SK-N-SH (cell line): ENCODE measurements around the gene PHKG2. TPM values are rescaled to one million over a fixed set of nuclear protein-coding genes. Genes with fewer than 3 reads are reported as not detected.

Experiments
- CTCF ChIA-PET: fragments of 300-600, 350-600 bp; formaldehyde crosslinking; extraction: SDS; loops from one replicate; lab custom pipeline; 2021; lab: Yijun Ruan, JAX
- POLR2A ChIA-PET: fragments of 350-600 bp; sonication (Branson Sonifier 250); formaldehyde crosslinking; extraction: SDS; loops from one replicate; lab custom pipeline; 2020; ENCODE audit warnings: antibody characterized with exemption, inconsistent platforms; lab: Yijun Ruan, JAX
- DNase-seq: peaks from one replicate; pipeline ENCODE4 v3.0.0; 2012
- H2AFZ ChIP-seq: fragments of 200-600 bp; sonication (generic); 2 replicates; pipeline ENCODE4 v1.8.1; 2016; ENCODE audit warnings: antibody characterized with exemption, mild to moderate bottlenecking, low read depth
- H3F3A ChIP-seq: fragments of 200-600 bp; sonication (generic); replicated peaks from 2 replicates; pipeline ENCODE3; 2016; ENCODE audit warnings: antibody characterized with exemption, mild to moderate bottlenecking; ENCODE audit not compliant: insufficient read depth
- H3K27ac ChIP-seq, 2 experiments: fragments of 200-500 bp in 1 of 2; fragments of 200-600 bp in 1 of 2; sonication (Bioruptor generic) in 1 of 2; sonication (generic), shearing (Covaris generic) in 1 of 2; 2 replicates each; pipeline versions ENCODE4 v1.5.1 to v1.6.1; 2014 to 2016; ENCODE audit warnings: low read depth in 2 of 2, inconsistent platforms in 1 of 2, low read length in 1 of 2, mild to moderate bottlenecking in 1 of 2, mixed read lengths in 1 of 2
- H3K27me3 ChIP-seq: fragments of 200-600 bp; sonication (generic), shearing (Covaris generic); 2 replicates; pipeline ENCODE4 v1.6.1; 2016; ENCODE audit warnings: mixed run types; ENCODE audit not compliant: insufficient read depth
- H3K36me3 ChIP-seq, 2 experiments: fragments of 200-500 bp in 1 of 2; fragments of 200-600 bp in 1 of 2; sonication (Bioruptor generic) in 1 of 2; sonication (generic) in 1 of 2; replicated peaks in 1 of 2; 2 replicates each; pipeline versions ENCODE3 to v1.5.1; 2014 to 2016; ENCODE audit warnings: low read length in 1 of 2, mild to moderate bottlenecking in 1 of 2; ENCODE audit not compliant: insufficient read depth in 2 of 2, control insufficient read depth in 1 of 2
- H3K4me1 ChIP-seq, 2 experiments: fragments of 200-500 bp in 1 of 2; fragments of 200-600 bp in 1 of 2; sonication (Bioruptor generic) in 1 of 2; sonication (generic), shearing (Covaris generic) in 1 of 2; 2 replicates each; pipeline versions ENCODE4 v1.5.1 to v1.6.1; 2014 to 2016; ENCODE audit warnings: low read depth in 1 of 2, low read length in 1 of 2, mixed run types in 1 of 2; ENCODE audit not compliant: insufficient read depth in 2 of 2, control insufficient read depth in 1 of 2
- H3K4me2 ChIP-seq: fragments of 200-600 bp; sonication (generic), shearing (Covaris generic); 2 replicates; pipeline ENCODE4 v1.6.1; 2017; ENCODE audit warnings: mixed run types
- H3K4me3 ChIP-seq, 2 experiments: fragments of 200-500 bp in 1 of 2; fragments of 200-600 bp in 1 of 2; sonication (Bioruptor generic) in 1 of 2; sonication (generic), shearing (Covaris generic) in 1 of 2; 2 replicates each; pipeline versions ENCODE4 v1.5.1 to v1.8.1; 2014 to 2016; ENCODE audit warnings: low read depth in 2 of 2, inconsistent platforms in 1 of 2, low read length in 1 of 2, mild to moderate bottlenecking in 1 of 2, mixed read lengths in 1 of 2, moderate library complexity in 1 of 2
- H3K79me2 ChIP-seq: fragments of 200-600 bp; sonication (generic); 2 replicates; pipeline ENCODE4 v1.8.1; 2017; ENCODE audit warnings: mild to moderate bottlenecking; ENCODE audit not compliant: insufficient read depth
- H3K9ac ChIP-seq: fragments of 200-600 bp; sonication (generic); 2 replicates; pipeline ENCODE4 v1.6.1; 2017; ENCODE audit warnings: mixed run types
- H3K9me2 ChIP-seq: fragments of 200-600 bp; sonication (generic); 2 replicates; pipeline ENCODE4 v1.6.1; 2017; ENCODE audit warnings: mixed run types
- H3K9me3 ChIP-seq: fragments of 200-600 bp; sonication (generic); 2 replicates; pipeline ENCODE4 v1.6.1; 2017; ENCODE audit warnings: mixed run types, mild to moderate bottlenecking, moderate library complexity
- H4K20me1 ChIP-seq: fragments of 200-600 bp; sonication (generic); 2 replicates; pipeline ENCODE4 v1.6.1; 2017; ENCODE audit warnings: mild to moderate bottlenecking, mixed run types; ENCODE audit not compliant: insufficient read depth
- EZH2phosphoT487 ChIP-seq: fragments of 200-600 bp; sonication (generic); IDR thresholded peaks from 2 replicates; pipeline ENCODE4 v1.6.1; 2017; ENCODE audit warnings: low read depth, mixed run types, mild to moderate bottlenecking, antibody characterized with exemption, moderate library complexity, borderline replicate concordance
- FOSL2 ChIP-seq: IDR thresholded peaks from 2 replicates; pipeline ENCODE4 v1.4.0; 2012; ENCODE audit warnings: low read depth, mild to moderate bottlenecking, moderate library complexity, borderline replicate concordance
- GABPA ChIP-seq: IDR thresholded peaks from 2 replicates; pipeline ENCODE4 v1.4.0; 2012; ENCODE audit warnings: low read depth, mild to moderate bottlenecking
- GATA2 ChIP-seq: sonication (generic); formaldehyde crosslinking; IDR thresholded peaks from 2 replicates; pipeline ENCODE4 v1.5.0; 2020; ENCODE audit warnings: mild to moderate bottlenecking, missing genetic modification reagents
- JUND ChIP-seq: IDR thresholded peaks from 2 replicates; pipeline ENCODE4 v1.4.0; 2012
- MEF2A ChIP-seq: IDR thresholded peaks from 2 replicates; pipeline ENCODE4 v1.4.0; 2012; ENCODE audit warnings: low read depth, borderline replicate concordance
- POLR2AphosphoS5 ChIP-seq: IDR thresholded peaks from 2 replicates; pipeline ENCODE4 v1.6.1; 2012; ENCODE audit warnings: low read depth, low read length
- RCOR1 ChIP-seq: fragments of 150-350 bp; IDR thresholded peaks from 2 replicates; pipeline ENCODE4 v1.6.1; 2017; ENCODE audit warnings: antibody characterized with exemption, low read length
- RFX5 ChIP-seq: IDR thresholded peaks from 2 replicates; pipeline ENCODE4 v1.6.1; 2012; ENCODE audit warnings: mild to moderate bottlenecking, improper control_type of control experiment, low read length
- SIN3A ChIP-seq: IDR thresholded peaks from 2 replicates; pipeline ENCODE4 v1.6.1; 2012; ENCODE audit warnings: low read depth, mild to moderate bottlenecking, low read length, moderate library complexity, borderline replicate concordance
- TAF1 ChIP-seq: IDR thresholded peaks from 2 replicates; pipeline ENCODE4 v1.6.1; 2012; ENCODE audit warnings: low read depth, mild to moderate bottlenecking, low read length, moderate library complexity, borderline replicate concordance
- TEAD4 ChIP-seq: IDR thresholded peaks from 2 replicates; pipeline ENCODE4 v1.4.0; 2012; ENCODE audit warnings: mild to moderate bottlenecking, borderline replicate concordance; ENCODE audit not compliant: insufficient read depth
- YY1 ChIP-seq: IDR thresholded peaks from 2 replicates; pipeline ENCODE4 v1.4.0; 2012; ENCODE audit warnings: low read depth, mild to moderate bottlenecking
- WGBS: methylation state at CpG from one replicate; pipeline ENCODE4 v1.1.6; 2017; ENCODE audit warnings: low lambda C conversion rate; 5-methylcytosine and 5-hydroxymethylcytosine counted together
- polyA plus RNA-seq, 3 experiments: library from polyadenylated mRNA; depleted of rRNA; stranded (reverse); fragments of >200 nt; gene quantifications; 2 replicates each; pipeline ENCODE4 v1.2.3, GENCODE V29; 2012
- TF ChIP-seq, protein P1 (sequence below): fragments of 200-600 bp; sonication (generic); IDR thresholded peaks from 2 replicates; pipeline ENCODE4 v1.6.1; 2017; ENCODE audit warnings: antibody characterized with exemption, mild to moderate bottlenecking, moderate library complexity
- TF ChIP-seq, protein P2 (sequence below): IDR thresholded peaks from 2 replicates; pipeline ENCODE4 v1.4.0; 2012; ENCODE audit warnings: low read depth, borderline replicate concordance
- TF ChIP-seq, protein P3 (sequence below): IDR thresholded peaks from 2 replicates; pipeline ENCODE4 v1.4.0; 2012; ENCODE audit warnings: low read depth
- TF ChIP-seq, protein P4 (sequence below): IDR thresholded peaks from 2 replicates; pipeline ENCODE4 v1.6.1; 2012; ENCODE audit warnings: mild to moderate bottlenecking, low read depth, low read length, moderate library complexity
- TF ChIP-seq, protein P5 (sequence below): IDR thresholded peaks from 2 replicates; pipeline ENCODE4; 2012

PHKG2 gene
- polyA plus RNA-seq, 1 of the 3 experiments (the other 2 are of a cell fraction) = 45.8 TPM

DNA sequence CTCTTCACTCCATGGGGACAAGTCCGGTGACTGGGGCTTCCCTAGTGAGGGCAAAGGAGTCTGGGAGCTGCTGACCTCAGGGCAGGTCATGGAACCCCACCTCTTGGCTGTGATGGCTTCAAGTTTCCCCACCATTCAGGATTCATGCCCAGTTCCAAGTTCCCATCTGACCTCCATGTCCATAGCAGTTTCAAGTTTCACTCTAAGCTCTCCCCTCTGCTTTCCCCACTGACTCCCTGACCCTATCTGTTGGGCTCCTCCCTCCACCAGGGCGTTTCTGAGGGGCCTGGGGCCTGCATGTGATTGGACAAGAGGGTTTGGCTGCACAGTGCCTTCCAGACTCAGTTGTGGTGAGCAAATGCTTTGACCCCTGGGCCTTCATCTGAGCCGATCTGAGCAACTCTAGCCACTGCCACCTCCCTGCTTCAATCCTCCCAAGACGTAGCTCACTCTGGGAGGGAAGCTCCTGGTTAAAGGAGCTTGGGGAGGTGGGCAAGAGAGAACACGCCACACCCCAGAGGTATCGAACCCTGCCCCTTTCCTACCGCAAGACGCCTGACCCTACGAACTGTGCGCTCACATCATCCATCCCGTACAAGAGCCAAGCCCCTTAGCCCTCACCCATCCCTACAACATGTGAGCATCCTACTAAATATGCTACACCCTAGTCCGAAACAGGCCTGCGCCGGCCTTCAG is 30.5 kb downstream of the PHKG2 start:
- peaks cover 31% of the 10 kb centered on the region for H3F3A ChIP-seq
- peaks cover 22% of the 10 kb centered on the region; the same call in 1 of the 2 replicates for H3K79me2 ChIP-seq
- peaks cover 12 to 29% of the 10 kb centered on the region in 2 experiments; a peak in 3 of 4 replicates for H3K4me1 ChIP-seq
- WGBS = 95% methylated on average over 14 of the region's 14 CpGs
- H3K27ac ChIP-seq = no peak overlapping the region
- no peak overlapping the region for H2AFZ ChIP-seq
- H3K9me3 ChIP-seq = no peaks in the 10 kb centered on the region
- no peak for DNase-seq
- H3K4me3 ChIP-seq = no peak overlapping the region
- H3K9me2 ChIP-seq = no peaks in the 10 kb centered on the region
- H3K4me2 ChIP-seq = no peak overlapping the region
- no peak for TF ChIP-seq POLR2AphosphoS5
- no peak for TF ChIP-seq TAF1
- TF ChIP-seq TEAD4 = no peak
- TF ChIP-seq, protein P1, sequence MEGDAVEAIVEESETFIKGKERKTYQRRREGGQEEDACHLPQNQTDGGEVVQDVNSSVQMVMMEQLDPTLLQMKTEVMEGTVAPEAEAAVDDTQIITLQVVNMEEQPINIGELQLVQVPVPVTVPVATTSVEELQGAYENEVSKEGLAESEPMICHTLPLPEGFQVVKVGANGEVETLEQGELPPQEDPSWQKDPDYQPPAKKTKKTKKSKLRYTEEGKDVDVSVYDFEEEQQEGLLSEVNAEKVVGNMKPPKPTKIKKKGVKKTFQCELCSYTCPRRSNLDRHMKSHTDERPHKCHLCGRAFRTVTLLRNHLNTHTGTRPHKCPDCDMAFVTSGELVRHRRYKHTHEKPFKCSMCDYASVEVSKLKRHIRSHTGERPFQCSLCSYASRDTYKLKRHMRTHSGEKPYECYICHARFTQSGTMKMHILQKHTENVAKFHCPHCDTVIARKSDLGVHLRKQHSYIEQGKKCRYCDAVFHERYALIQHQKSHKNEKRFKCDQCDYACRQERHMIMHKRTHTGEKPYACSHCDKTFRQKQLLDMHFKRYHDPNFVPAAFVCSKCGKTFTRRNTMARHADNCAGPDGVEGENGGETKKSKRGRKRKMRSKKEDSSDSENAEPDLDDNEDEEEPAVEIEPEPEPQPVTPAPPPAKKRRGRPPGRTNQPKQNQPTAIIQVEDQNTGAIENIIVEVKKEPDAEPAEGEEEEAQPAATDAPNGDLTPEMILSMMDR = no peak
- TF ChIP-seq GATA2 (CRISPR knock-in tag) = no peak
- TF ChIP-seq, protein P2, sequence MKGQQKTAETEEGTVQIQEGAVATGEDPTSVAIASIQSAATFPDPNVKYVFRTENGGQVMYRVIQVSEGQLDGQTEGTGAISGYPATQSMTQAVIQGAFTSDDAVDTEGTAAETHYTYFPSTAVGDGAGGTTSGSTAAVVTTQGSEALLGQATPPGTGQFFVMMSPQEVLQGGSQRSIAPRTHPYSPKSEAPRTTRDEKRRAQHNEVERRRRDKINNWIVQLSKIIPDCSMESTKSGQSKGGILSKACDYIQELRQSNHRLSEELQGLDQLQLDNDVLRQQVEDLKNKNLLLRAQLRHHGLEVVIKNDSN = no peak
- no peak for TF ChIP-seq JUND
- TF ChIP-seq RCOR1 = no peak
- TF ChIP-seq, protein P3, sequence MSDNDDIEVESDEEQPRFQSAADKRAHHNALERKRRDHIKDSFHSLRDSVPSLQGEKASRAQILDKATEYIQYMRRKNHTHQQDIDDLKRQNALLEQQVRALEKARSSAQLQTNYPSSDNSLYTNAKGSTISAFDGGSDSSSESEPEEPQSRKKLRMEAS = no peak
- TF ChIP-seq FOSL2 = no peak
- TF ChIP-seq MEF2A = no peak
- no peak for TF ChIP-seq GABPA
- TF ChIP-seq YY1 = no peak
- TF ChIP-seq, protein P4, sequence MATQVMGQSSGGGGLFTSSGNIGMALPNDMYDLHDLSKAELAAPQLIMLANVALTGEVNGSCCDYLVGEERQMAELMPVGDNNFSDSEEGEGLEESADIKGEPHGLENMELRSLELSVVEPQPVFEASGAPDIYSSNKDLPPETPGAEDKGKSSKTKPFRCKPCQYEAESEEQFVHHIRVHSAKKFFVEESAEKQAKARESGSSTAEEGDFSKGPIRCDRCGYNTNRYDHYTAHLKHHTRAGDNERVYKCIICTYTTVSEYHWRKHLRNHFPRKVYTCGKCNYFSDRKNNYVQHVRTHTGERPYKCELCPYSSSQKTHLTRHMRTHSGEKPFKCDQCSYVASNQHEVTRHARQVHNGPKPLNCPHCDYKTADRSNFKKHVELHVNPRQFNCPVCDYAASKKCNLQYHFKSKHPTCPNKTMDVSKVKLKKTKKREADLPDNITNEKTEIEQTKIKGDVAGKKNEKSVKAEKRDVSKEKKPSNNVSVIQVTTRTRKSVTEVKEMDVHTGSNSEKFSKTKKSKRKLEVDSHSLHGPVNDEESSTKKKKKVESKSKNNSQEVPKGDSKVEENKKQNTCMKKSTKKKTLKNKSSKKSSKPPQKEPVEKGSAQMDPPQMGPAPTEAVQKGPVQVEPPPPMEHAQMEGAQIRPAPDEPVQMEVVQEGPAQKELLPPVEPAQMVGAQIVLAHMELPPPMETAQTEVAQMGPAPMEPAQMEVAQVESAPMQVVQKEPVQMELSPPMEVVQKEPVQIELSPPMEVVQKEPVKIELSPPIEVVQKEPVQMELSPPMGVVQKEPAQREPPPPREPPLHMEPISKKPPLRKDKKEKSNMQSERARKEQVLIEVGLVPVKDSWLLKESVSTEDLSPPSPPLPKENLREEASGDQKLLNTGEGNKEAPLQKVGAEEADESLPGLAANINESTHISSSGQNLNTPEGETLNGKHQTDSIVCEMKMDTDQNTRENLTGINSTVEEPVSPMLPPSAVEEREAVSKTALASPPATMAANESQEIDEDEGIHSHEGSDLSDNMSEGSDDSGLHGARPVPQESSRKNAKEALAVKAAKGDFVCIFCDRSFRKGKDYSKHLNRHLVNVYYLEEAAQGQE = no peak
- TF ChIP-seq SIN3A = no peak
- TF ChIP-seq, protein P5, sequence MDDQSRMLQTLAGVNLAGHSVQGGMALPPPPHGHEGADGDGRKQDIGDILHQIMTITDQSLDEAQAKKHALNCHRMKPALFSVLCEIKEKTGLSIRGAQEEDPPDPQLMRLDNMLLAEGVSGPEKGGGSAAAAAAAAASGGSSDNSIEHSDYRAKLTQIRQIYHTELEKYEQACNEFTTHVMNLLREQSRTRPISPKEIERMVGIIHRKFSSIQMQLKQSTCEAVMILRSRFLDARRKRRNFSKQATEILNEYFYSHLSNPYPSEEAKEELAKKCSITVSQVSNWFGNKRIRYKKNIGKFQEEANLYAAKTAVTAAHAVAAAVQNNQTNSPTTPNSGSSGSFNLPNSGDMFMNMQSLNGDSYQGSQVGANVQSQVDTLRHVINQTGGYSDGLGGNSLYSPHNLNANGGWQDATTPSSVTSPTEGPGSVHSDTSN = no peak
- TF ChIP-seq RFX5 = no peak
- TF ChIP-seq EZH2phosphoT487 = no peak
- TF ChIP-seq, all 33 proteins: peak for 0
- Histone ChIP-seq H4K20me1 (no peaks in the 10 kb centered on the region), H3K9ac (no peak overlapping the region), H3K27me3 (no peaks in the 10 kb centered on the region), H3K36me3 (peaks cover 12 to 46% of the 10 kb centered on the region in 2 experiments)
- ChIA-PET CTCF (interaction anchor here (0.6 to 1.4 kb wide), 3 partner anchors 36 to 156 kb away, joined by 3 read pairs; no protein-coding TSS in a partner anchor), POLR2A (interaction anchor here (0.6 to 1.7 kb wide), 4 partner anchors 32 to 114 kb away, joined by 3 to 4 read pairs (median 4); no protein-coding TSS in a partner anchor)
